Measurements from ENCODE around the gene ENOX2. TPM values are rescaled to one million over a fixed set of nuclear protein-coding genes. Genes with fewer than 3 reads are reported as not detected.

ENOX2 gene
- total RNA-seq, 1 donor from 2014 or later = 13.2 TPM

DNA sequence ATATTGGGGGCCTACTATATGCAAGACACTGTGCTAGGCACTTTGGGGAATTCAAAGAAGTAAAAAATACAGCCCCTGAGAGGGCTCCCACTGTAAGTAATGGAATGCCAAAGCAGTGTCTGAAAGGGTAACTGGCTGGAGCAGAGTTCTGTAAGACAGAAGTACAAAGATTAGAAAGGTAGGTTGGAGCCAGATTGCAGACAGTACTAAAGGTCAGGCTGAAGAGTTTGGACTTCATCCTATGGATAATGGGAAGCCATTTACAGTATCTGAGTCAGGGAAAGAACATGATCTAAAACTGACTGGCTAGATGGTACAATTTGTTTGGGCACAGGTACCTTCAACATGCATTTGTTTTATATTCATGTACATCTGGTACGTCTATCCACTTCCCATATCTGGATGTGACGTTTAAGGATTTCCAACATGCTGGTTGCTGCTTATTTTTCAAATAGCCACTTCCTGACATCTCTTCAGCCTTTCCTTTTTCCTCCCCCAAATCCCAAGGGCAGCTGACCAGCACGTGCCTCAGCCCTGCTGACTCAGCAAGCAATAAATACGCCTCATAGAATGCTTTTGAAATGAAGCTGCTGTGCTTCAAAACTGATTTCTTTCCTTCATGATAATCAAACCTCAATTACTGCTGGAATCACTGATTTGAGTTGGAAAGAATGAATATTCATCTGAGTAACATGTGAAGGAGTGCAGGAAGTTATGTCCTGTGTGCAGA lies 9.5 kb downstream of the ENOX2 start:
- ATAC-seq = peak; percentile 44
- DNase-seq = no peak
- intact Hi-C loops (cut with micrococcal nuclease) = no loop called here

DNA sequence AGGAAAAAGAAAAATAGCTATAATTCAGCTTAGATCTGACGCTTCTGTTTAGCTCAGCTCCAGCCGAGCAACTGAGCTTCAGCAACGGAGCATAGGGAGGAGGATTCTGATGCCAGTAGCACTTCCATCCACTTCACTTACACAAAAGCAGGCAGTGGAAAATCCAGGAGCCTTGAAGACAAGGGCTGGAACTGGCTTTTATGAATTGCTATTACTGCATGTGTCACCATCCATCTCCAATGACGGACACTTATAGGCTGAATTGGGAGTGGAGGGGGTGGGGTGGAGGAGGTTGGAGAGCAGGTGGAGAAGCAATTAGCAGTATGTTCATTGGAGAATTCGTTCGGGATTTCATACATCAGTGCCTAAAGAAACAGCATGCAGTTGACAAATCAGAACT lies 15.6 kb downstream of the ENOX2 start:
- DNase-seq = no peak
- intact Hi-C loops (cut with micrococcal nuclease) = no loop called here
- no peak for ATAC-seq

DNA sequence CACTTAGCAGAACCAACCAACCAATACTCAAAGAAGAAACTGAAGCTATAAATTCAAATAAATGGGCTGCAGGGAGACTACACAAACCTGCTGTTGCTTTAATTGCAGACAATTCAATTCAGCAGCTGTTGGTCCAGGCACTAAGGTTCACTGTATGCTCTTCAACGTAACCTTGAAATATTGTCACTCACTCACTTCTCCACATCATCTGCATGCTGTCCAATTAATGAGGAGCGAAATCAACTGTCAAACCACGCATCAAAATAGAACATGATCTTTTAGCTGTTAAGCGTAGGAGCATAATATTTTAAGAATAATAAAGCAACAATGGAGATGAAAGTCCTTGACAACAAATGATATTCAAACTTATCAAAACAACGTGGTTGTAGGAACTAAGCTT lies 17.0 kb downstream of the ENOX2 start:
- intact Hi-C loops (cut with micrococcal nuclease) = no loop called here
- DNase-seq (no peak), ATAC-seq (no peak)

DNA sequence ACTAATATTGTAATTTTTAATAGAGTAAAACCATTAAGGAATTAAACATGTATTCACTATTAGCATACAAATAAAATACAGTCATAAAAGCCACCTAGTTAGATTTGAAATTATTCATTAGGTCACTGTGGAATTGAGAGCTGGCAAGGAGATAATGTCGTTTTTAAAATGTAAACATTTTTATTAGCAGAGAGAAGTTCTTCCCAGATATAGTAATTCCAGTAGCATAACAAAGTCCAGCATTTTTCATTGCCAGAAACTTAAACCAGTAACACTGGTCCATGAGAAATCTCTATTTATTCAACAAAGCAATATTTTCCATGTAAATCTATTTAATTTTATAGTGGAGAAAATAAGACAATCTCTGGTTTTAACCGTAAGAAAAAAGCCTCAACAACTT lies 17.5 kb downstream of the ENOX2 start:
- ATAC-seq (no peak), DNase-seq (no peak)
- intact Hi-C loops (cut with micrococcal nuclease) = no loop called here

DNA sequence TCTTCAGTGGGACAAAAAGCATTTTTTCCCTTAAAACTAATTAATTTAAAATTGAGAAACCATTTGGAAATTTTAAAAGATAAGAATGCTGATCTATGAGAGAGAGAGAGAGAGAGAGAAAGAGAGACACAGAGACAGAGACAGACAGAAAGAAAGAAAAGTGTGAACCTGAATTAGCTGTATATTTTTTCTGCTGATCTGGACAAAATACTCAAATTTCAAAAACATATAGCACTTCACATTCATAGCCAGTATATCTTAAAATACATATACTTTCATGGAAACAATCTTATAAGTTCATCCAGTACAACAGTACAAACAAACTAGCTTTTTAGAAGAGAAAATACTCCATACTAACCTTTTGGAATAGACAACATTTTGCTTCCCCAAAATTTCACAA lies 18.4 kb downstream of the ENOX2 start:
- intact Hi-C loops (cut with micrococcal nuclease) = no loop called here
- no peak for DNase-seq
- ATAC-seq = no peak

DNA sequence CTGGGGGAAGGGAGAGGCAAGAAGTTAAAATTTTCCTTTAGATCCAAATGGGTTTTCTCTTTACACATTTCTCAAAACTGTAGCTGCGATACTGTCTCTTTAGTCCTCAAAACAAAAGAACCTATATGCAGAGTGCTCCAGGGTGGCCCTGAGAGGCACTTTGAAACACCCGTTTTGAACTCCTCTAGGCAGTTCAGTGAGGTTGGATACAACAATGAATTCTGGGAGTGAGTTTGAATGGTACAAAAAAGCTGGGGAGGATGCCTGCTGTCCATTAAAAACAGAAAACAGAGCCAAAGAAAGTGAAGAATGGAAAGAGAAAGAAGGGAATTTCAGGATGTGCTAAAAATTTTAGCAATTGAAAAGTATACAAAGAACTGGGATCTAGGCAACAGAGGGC lies 23.1 kb downstream of the ENOX2 start:
- ATAC-seq (no peak), DNase-seq (no peak)
- intact Hi-C loops (cut with micrococcal nuclease) = no loop called here

DNA sequence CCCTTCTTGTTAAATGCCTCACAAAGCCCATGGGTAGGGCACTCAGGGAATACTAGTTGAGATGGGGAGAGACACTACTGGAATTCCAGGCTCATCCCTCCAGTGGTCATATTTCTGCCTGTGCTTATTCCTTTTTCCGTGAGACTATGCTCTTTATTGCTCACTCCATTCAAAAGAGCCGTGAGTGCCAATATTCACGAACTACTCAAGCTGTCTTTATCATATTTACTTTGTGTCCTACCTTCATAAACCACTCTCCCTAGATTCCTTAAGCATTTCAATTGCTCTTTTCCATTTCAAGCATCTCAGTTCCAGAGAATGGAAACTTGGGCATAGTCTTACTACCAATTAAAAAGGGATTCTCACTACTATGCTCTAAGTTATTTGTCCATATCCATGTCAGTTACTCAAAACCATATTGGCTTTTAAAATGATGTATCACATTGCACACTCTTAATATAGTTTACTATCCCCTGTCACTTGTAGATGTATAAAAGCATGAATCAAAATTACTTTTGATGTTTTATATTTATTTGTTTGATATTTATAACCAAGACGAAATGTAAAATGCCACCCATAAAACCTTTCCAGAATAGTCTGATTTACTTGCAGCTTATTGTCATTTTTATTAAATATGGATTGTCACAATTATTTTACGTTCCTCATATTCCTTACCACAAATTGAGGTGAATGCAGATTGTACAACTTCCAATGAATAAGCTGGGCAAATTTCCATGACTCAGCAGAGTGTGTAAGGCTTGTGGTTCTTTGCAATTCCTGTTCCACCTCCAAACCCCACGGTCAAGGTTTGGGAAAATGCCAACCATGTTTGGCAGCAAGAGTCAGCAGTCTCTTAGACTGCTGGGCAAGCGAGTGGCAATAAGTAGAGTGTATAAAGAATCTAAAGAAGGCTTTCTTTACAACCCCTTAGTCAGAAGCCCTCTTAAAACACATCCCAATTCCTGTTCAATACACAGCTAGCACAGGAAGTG lies 24.4 kb downstream of the ENOX2 start:
- DNase-seq (no peak), ATAC-seq (peak; percentile 70)
- intact Hi-C loops (cut with micrococcal nuclease) = no loop called here

DNA sequence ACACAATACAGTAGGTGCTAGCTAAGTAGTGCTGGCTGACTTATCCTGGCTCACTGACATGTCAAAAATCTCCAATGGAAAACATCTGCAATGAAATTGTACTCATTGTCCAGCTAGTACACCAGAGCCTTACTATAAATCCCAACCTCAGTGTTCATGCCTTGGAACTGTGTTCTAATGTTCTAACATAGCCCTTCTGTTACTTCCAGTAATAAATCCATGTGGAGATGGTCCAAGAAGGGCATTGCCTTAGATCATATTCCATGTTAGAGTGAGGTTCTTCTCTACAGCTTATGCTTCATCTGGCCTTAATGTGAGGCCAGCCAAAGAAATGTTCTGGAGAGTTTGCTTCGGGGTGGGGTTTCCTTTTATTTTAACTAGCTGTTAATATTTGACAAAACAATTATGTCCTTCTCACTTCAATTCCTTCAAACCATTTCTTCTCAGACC lies 25.1 kb downstream of the ENOX2 start:
- no peak for DNase-seq
- peak; percentile 70 for ATAC-seq
- intact Hi-C loops (cut with micrococcal nuclease) = no loop called here

DNA sequence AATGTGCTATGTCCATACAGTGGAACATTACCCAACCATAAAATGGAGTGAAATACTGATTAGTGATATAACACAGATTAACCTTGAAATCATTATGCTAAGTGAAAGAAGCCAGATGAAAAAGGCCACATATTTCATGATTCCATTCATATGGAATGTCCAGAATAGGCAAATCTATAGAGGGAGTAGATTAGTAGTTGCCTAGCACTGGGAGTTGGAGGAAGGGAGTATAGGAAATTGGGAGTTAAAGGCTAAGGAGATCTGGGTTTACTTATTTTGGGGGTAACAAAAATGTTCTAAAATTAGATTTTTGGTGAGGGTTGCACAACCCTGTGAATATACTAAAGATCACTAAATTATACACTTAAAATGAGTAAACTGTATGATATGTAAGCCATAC lies 26.8 kb downstream of the ENOX2 start:
- ATAC-seq (no peak), DNase-seq (no peak)
- intact Hi-C loops (cut with micrococcal nuclease) = no loop called here

DNA sequence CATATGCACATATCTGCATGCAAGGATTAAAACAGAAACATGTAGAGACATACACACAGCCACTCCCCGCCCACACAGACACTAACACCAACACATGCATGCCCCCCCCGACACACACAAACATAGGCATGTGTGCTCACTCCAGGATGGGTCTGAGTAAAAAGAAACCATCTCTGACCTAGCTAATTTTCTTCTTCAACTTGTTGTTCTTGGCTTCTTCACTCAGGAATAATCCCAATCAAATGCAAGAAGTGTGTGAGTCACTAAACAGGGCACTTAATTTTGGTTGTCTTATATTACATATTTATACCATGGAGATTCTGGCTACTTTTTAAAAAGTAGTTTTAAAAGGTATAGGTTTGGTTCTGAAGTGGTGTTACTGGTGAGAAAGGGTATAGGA lies 28.3 kb downstream of the ENOX2 start:
- ATAC-seq (no peak), DNase-seq (no peak)
- intact Hi-C loops (cut with micrococcal nuclease) = no loop called here

DNA sequence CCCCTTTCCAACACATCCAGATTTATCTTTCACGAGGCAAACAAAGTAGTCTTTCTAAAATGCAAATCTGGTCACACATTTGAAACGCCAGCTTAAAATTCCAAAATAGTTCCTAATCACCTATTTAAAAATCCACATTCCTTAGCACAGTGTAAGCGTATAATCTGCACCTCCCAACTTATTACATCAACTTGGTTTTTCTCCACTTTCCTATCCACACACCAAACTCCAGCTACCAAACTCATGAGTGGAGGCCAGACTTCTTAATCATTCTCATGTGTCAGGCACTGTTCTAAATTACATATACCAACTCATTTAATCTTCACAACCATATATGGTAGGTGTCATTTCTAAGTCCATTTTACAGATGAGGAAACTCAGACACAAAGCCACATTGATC lies 33.8 kb downstream of the ENOX2 start:
- no peak for ATAC-seq

DNA sequence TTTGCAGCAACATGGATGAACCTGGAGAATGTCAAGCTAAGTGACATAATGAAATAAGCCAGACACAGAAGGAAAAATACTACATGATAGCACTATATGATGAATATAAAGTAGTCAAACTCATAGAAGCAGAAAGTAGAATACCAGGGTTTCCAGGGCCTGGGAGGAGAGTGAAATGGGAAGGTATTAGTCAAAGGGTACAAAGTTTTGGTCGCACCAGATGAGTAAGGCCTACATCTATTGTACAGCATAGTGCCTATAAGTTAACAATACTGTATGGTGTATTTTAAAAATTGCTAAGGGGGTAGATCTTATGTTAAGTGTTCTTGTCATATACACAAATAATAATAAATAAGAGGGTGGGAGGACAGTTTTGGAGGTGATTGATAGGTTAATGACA lies 41.5 kb downstream of the ENOX2 start:
- intact Hi-C loops (cut with micrococcal nuclease) = no loop called here
- ATAC-seq = no peak
- no peak for DNase-seq

More for the DNA sequence above, 33.8 kb downstream of the ENOX2 start:
- intact Hi-C loops (cut with micrococcal nuclease) = no loop called here
- DNase-seq = no peak

DNA sequence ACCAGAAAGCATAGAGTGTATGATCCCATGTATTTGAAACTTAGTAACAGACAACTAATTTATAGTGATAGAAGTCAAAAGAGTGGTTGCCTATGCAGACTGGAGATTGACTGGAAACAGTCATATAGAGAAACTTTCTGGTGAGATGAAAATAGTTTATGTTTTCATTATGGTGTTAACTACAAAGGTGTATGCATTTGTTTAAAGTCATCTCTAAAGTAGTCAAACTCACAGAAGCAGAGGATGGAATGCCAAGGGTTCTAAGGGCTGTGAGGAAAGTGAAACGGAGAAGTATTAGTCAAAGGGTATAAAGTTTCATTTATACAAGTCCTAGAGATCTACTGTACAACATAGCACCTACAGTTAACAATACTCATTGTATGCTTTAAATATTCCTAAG lies 45.8 kb downstream of the ENOX2 start:
- ATAC-seq (no peak), DNase-seq (no peak)
- intact Hi-C loops (cut with micrococcal nuclease) = no loop called here

DNA sequence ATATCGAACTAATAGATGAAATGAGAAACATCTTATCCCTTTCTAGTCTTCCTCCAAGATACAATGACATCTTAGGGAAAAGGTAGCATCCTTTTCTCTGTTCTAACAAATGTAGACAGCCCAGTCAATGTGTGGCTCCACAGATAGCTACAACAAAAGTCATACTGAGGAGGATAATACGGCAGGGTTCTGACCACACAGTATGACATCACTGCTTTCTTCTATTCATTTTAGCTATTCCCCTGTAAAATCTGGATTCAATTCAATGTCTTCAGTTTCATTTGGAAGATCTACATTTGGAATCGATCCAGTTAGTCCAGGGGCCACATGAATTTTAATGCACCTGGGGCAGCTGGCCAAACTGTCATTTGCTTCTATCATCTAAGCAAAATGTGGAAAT lies 51.4 kb downstream of the ENOX2 start:
- DNase-seq (no peak), ATAC-seq (no peak)
- intact Hi-C loops (cut with micrococcal nuclease) = no loop called here

DNA sequence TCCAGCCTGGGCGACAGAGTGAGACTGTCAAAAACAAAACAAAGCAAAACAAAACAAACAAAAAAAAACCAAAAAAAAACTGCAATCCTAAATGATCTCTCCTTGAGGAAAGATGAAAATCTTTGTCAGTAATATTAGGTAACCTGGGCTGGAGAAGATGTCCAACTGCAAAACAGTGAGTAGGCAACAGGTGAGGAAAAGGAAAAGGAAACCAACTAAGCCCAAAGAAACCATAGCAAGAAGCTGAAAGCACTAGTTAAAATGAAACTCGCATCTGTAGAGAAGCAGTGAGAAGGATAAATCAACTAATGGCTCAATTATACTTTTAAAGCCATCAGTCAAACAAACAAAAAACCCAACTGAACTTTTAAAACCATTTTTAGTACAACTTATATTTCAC lies 54.2 kb downstream of the ENOX2 start:
- intact Hi-C loops (cut with micrococcal nuclease) = no loop called here

DNA sequence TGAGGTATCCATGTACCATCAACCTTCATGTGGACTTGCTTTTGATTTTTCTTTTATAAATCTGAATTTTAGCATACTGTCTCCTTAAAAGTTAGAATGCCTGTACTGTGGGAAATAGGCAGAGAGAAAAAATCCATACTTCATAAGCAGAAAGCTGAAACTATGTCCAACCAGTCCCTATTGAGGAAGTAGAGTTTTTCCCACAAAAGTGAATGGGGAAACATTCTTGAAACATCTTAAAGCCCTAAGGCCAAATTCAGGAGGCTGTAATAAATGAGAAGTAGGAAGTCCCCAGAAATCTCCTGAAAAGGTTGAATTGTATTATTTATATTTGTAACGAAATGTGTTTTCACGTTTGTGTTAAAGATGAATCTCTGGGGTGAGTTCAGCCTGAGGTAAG lies 56.3 kb downstream of the ENOX2 start:
- intact Hi-C loops (cut with micrococcal nuclease) = no loop called here
- ATAC-seq = no peak
- DNase-seq = no peak

More for the DNA sequence above, 54.2 kb downstream of the ENOX2 start:
- DNase-seq = no peak
- ATAC-seq = no peak

DNA sequence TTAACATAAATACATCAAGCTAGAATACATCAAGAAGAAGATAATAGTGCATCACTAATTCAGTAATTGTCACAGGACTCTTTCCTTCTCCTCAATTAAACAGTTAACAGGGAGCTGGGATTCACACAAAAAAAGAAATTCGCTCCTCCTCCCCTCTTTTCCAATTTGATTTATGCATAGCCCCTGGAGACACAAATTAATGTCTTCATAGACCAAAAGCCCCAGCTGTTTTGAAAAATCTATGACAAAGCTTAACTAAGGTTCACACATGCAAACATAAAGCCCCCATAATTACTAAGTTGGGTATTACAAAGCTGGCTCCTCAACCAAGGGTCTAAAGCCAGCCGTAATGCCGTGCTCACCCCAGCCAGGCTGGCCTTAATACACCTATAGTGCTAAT lies 61.2 kb downstream of the ENOX2 start:
- DNase-seq = no peak
- intact Hi-C loops (cut with micrococcal nuclease) = no loop called here
- ATAC-seq = no peak

DNA sequence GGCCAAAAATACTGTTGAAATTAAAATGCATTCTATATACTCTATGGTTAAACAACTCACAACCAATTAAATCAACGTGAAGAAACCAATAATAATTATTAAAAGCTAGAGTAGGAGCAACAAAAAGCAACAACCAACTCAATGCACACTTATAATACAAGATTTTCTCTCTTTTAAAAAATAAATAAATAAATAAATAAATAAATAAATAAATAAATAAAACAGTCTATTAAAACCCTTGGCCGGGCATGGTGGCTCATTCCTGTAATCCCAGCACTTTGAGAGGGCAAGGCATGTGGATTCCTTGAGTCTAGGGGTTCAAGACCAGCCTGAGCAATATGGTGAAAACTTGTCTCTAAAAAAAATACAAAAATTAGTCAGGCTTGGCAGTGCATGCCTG lies 62.7 kb downstream of the ENOX2 start:
- DNase-seq (no peak), ATAC-seq (no peak)
- intact Hi-C loops (cut with micrococcal nuclease) = no loop called here

DNA sequence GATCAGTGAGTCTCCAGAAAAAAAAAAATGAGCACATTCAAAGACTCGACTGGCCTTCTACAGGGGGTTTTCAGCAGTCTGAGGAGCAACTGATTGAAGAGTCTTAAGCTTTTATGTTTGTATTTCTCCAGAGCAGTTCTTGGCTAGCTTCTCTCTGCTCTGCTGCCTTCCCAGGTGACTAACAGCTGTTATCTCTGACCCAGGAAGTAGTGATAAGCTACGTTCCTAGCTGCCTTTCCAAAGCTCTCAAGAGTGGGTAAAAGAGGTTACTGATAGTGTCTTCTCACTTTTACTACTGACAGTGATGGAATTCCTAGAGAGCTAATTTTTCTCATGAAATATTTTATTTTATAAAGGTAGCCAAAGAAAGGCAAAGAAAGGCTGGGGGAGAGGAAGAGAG lies 66.6 kb downstream of the ENOX2 start:
- intact Hi-C loops (cut with micrococcal nuclease) = no loop called here
- peak; percentile 21 for ATAC-seq
- no peak for DNase-seq

DNA sequence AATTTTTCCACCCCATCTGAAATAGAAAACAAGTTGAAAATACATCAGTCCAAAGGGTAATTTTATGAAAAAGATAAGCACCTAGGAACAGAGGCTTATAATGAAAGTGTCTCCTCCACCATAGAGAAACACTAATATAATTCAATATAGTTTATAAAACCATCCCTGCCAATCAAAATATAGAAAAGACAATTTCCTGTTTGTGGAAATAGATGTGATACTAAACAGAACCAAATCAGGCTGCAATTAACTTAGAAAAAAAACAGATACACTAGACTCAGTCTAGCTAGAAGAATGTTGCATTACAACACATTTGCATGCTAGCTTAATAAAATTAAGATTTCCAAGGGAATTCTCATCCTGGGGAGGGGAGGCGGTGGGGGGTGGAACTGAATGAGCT lies 68.2 kb downstream of the ENOX2 start:
- intact Hi-C loops (cut with micrococcal nuclease) = no loop called here
- ATAC-seq (no peak), DNase-seq (no peak)

DNA sequence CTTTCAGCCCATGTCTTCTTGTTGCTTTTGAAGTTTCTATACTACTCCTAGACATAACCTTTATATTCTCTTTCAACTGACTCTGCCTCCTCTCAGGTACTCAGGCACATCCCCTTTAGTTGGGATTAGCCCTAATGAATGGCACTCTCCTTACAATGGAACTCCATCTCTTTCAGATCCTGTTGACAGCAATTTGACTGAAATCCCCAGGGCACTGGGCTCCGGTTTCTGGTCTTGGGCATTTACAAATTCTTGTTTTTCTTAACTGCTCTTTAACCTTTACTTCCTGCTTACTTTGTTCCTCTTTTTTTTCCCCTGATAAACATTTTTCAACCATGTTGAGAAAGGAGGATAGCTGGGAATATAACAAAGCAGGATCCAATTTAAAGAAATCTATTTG lies 68.9 kb downstream of the ENOX2 start:
- DNase-seq (no peak), ATAC-seq (no peak)

More for the DNA sequence above, 68.9 kb downstream of the ENOX2 start:
- intact Hi-C loops (cut with micrococcal nuclease) = no loop called here
